Caki2 (cell line): ENCODE measurements around the gene ZBTB24. TPM values are rescaled to one million over a fixed set of nuclear protein-coding genes. Genes with fewer than 3 reads are reported as not detected.
"Not testable (repeated sequence)": the region's sequence is repeated elsewhere in the genome, so short reads cannot be mapped to it uniquely, and the experiment has no call there.

Experiments used
- DNase-seq: peaks from one replicate; pipeline ENCODE4 v3.0.0-alpha.2; 2015; ENCODE audit warnings: low read depth
- in situ Hi-C: cut with HindIII; loops from 2 replicates; pipeline ENCODE4 v1.10.0; 2016; ENCODE audit warnings: low sequenced_read_pairs, low pct_unique_long_range_greater_than_20kb, mixed read lengths
- total RNA-seq: library from RNA; depleted of rRNA; stranded (reverse); fragments of >200 nt; shearing (Covaris generic); gene quantifications from 2 replicates; pipeline ENCODE4 v1.2.3, GENCODE V29; 2014; ENCODE audit warnings: low replicate concordance

The ZBTB24 gene
- total RNA-seq, 1 experiment from 2014 or later: 2.4 TPM

- in situ Hi-C loops: no loop called here
- DNase-seq: no peak
These were observed 5.3 kb downstream of the ZBTB24 start for GRCh38 chr6:109477725-109478124.

- in situ Hi-C loops: no loop called here
- no peak for DNase-seq
These were observed 5.8 kb downstream of the ZBTB24 start for GRCh38 chr6:109477184-109477583.

- in situ Hi-C loops: no loop called here
- DNase-seq: no peak
These were observed 7.4 kb downstream of the ZBTB24 start for GRCh38 chr6:109475625-109476024.

GRCh38 chr6:109474995-109475394 lies 8.0 kb downstream of the ZBTB24 start:
- DNase-seq: no peak

GRCh38 chr6:109473120-109473519 lies 9.9 kb downstream of the ZBTB24 start:
- DNase-seq: no peak

More at GRCh38 chr6:109474995-109475394, 8.0 kb downstream of the ZBTB24 start:
- in situ Hi-C loops: no loop called here

GRCh38 chr6:109472132-109472995 lies 10.7 kb downstream of the ZBTB24 start:
- no peak for DNase-seq
- in situ Hi-C loops: no loop called here

More at GRCh38 chr6:109473120-109473519, 9.9 kb downstream of the ZBTB24 start:
- in situ Hi-C loops: no loop called here

GRCh38 chr6:109471105-109471810 lies 11.8 kb downstream of the ZBTB24 start:
- in situ Hi-C loops: no loop called here

GRCh38 chr6:109469591-109470189 lies 13.3 kb downstream of the ZBTB24 start:
- DNase-seq: no peak

More at GRCh38 chr6:109471105-109471810, 11.8 kb downstream of the ZBTB24 start:
- DNase-seq: no peak

GRCh38 chr6:109467696-109468095 lies 15.3 kb downstream of the ZBTB24 start:
- DNase-seq: no peak
- in situ Hi-C loops: no loop called here

More at GRCh38 chr6:109469591-109470189, 13.3 kb downstream of the ZBTB24 start:
- in situ Hi-C loops: no loop called here

- in situ Hi-C loops: no loop called here
- no peak for DNase-seq
These were observed 16.7 kb downstream of the ZBTB24 start for GRCh38 chr6:109466212-109466923.

GRCh38 chr6:109465772-109466171 lies 17.2 kb downstream of the ZBTB24 start:
- no peak for DNase-seq
- in situ Hi-C loops: no loop called here

- in situ Hi-C loops: no loop called here
- no peak for DNase-seq
These were observed 21.1 kb downstream of the ZBTB24 start for GRCh38 chr6:109461733-109462526.

- in situ Hi-C loops, DNase-seq: not testable (repeated sequence)
These were observed 21.8 kb downstream of the ZBTB24 start for GRCh38 chr6:109461205-109461604.

- in situ Hi-C loops: no loop called here
- DNase-seq: no peak
These were observed 22.7 kb downstream of the ZBTB24 start for GRCh38 chr6:109460161-109460829.

- in situ Hi-C loops: no loop called here
These were observed 24.1 kb downstream of the ZBTB24 start for GRCh38 chr6:109458774-109459531.

GRCh38 chr6:109457562-109457996 lies 25.4 kb downstream of the ZBTB24 start:
- in situ Hi-C loops: no loop called here
- no peak for DNase-seq

More at GRCh38 chr6:109458774-109459531, 24.1 kb downstream of the ZBTB24 start:
- no peak for DNase-seq
